ENCODE results near the gene CPEB1.

Gene CPEB1

DNA sequence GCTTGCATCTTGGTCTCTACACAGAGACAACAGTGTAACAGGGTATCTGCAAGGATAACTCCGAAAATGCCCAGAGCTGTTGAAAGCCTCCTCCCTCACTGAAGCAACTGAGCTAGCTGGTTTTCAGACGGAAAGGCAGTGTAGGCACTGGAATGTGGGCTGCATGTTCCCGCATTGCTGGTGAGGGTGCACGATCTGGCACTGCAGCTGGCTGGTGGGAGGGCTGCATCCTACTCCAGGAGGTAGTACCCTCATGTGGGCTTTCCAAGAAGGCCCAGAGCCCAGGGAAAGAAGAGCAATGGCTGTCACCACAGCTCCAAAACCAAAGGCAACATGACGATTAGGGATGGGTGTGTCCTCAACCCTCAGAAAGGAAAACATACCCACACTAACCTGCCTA, 78.2 kb downstream of the CPEB1 start:
- no peak overlapping the region for H3K4me3 ChIP-seq (ENCODE audit: low read depth, low read length)
- in situ Hi-C loops (cut with HindIII; ENCODE audit: low sequenced_read_pairs), result no loop called here
- no peak for DNase-seq (ENCODE audit: low read depth, low spot score)
- TF ChIP-seq, protein P1, sequence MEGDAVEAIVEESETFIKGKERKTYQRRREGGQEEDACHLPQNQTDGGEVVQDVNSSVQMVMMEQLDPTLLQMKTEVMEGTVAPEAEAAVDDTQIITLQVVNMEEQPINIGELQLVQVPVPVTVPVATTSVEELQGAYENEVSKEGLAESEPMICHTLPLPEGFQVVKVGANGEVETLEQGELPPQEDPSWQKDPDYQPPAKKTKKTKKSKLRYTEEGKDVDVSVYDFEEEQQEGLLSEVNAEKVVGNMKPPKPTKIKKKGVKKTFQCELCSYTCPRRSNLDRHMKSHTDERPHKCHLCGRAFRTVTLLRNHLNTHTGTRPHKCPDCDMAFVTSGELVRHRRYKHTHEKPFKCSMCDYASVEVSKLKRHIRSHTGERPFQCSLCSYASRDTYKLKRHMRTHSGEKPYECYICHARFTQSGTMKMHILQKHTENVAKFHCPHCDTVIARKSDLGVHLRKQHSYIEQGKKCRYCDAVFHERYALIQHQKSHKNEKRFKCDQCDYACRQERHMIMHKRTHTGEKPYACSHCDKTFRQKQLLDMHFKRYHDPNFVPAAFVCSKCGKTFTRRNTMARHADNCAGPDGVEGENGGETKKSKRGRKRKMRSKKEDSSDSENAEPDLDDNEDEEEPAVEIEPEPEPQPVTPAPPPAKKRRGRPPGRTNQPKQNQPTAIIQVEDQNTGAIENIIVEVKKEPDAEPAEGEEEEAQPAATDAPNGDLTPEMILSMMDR (IDR thresholded peaks at IDR 0.05; ENCODE audit: low read depth, low read length), result no peak

DNA sequence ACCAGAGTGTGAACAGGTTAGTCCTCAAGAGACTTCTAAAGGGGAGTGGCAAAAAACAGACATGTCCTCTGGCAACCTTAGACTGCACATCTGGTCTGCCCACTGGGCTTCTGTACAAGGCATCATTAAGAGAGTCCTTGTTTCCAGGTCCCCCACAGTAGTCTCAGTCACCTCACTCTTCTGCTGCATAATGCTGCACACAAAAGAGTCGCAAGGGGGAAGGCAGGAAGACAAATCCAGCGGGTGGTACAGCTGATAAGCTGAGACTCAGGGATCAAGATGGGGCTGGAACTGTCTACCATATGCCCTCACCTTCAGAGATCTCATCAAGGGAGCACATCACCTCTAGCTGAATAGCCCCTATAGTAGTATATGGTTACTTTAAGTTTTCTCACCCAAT, 79.5 kb downstream of the CPEB1 start:
- TF ChIP-seq, protein P1 (IDR thresholded peaks at IDR 0.05; ENCODE audit: low read depth, low read length), result no peak
- no peak for DNase-seq (ENCODE audit: low read depth, low spot score)
- no peak overlapping the region for H3K4me3 ChIP-seq (ENCODE audit: low read depth, low read length)
- in situ Hi-C loops (cut with HindIII; ENCODE audit: low sequenced_read_pairs), result no loop called here

DNA sequence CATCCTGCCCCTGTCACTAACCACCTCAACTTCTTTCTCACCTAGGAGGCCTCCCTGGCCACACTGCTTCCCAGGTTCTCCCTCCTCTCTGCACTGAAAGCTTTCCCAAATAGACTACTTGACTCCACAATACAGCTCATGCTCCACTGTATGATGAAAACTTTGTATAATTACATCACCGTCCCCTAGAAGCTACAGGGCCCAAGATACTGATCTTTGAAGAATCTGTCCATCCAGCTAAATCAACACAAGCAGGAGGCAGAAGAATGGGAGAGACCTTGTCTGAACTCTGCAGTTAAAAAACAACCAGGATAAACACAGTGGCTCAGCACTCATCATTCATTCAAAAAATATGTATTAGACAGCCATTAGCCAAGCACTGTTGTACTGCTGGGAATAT, 80.5 kb downstream of the CPEB1 start:
- in situ Hi-C loops (cut with HindIII; ENCODE audit: low sequenced_read_pairs), result no loop called here
- TF ChIP-seq, protein P1 (IDR thresholded peaks at IDR 0.05; ENCODE audit: low read depth, low read length), result no peak
- no peak overlapping the region for H3K4me3 ChIP-seq (ENCODE audit: low read depth, low read length)
- DNase-seq (ENCODE audit: low read depth, low spot score), result no peak

DNA sequence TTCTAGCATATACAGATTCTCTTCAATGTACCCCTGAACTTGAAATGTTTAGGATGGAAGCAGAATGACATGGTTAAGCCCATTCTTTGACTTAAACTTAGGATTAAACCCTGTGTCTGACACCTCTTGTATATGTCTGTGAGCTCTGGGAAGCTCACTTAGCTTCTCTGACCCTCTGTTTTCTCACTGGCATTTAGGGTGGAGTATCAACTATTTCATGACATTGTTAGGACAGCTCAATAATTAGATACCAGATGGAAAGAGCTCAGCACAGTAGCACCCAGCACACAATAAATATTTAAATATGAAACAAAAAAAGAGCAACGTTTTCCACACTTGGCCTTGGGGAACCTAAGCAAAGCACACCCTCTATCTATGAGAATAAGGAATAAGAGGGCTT, 88.7 kb downstream of the CPEB1 start:
- no peak overlapping the region for H3K4me3 ChIP-seq (ENCODE audit: low read depth, low read length)
- TF ChIP-seq, protein P1 (IDR thresholded peaks at IDR 0.05; ENCODE audit: low read depth, low read length), result no peak
- DNase-seq (ENCODE audit: low read depth, low spot score), result no peak
- in situ Hi-C loops (cut with HindIII; ENCODE audit: low sequenced_read_pairs), result no loop called here

DNA sequence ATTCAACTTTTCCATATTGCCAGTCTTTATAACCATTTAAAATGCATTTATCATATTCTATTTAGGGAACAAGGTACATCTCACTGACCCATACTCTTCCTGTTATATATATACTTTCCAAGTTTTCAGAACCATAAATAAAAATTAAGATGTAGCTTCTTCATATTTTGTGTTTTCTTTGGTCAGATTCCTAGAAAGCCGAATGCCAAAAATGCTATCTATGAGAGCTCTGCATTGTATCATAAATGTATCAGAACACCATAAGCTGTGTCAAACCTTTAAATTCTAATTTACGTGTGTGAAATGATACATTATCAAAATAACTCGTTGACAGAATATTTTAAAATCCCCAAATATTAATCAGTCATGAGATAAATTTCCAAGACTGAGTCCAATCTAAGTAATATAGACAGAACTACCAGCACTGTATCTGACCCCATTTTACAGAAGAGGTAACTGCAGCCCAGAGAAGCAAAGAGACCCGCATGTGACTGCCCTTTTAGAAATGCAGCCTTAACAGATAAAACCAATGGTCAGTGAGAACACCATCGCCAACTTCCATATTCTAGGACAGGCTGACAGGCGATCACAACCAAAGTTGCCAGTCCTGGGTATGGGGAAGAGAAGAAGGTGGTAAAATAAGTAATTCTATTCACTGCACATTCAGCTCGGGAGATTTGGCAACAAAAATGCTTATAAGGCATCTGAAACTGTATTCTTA, 90.7 kb downstream of the CPEB1 start:
- H3K4me3 ChIP-seq (ENCODE audit: low read depth, low read length), result no peak overlapping the region
- TF ChIP-seq, protein P1 (IDR thresholded peaks at IDR 0.05; ENCODE audit: low read depth, low read length), result no peak
- no peak for DNase-seq (ENCODE audit: low read depth, low spot score)
- in situ Hi-C loops (cut with HindIII; ENCODE audit: low sequenced_read_pairs), result no loop called here

DNA sequence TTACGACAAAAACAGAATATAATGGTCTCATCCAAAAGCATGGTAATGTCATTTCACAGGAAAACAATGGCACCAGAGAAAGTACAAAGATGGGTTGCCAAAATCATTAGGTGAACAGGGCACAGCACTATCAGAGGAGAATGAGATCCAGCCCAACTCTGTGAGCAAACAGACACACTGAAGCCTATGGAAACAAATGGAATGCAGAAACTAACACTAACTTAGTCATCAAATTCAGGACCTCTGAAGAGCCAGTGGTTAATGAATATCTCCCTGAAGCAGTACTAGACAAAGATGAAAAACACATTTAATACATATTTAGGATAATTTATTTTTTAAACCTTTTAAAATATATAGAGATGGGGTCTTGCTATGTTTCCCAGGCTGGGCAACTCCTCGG, 92.3 kb downstream of the CPEB1 start:
- in situ Hi-C loops (cut with HindIII; ENCODE audit: low sequenced_read_pairs), result no loop called here
- DNase-seq (ENCODE audit: low read depth, low spot score), result no peak
- no peak overlapping the region for H3K4me3 ChIP-seq (ENCODE audit: low read depth, low read length)
- TF ChIP-seq, protein P1 (IDR thresholded peaks at IDR 0.05; ENCODE audit: low read depth, low read length), result no peak
